AG10803 (cell line): ENCODE results near the gene EXOC1.
"Not testable (repeated sequence)": the region's sequence is repeated elsewhere in the genome, so short reads cannot be mapped to it uniquely, and the experiment has no call there.

Source experiments
- DNase-seq: peaks from one replicate; pipeline ENCODE4 v3.0.0; 2010; ENCODE audit warnings: low read depth
- H3K4me3 ChIP-seq: 2 replicates; pipeline ENCODE4 v1.5.1; 2011; ENCODE audit warnings: mild to moderate bottlenecking, low read length, control low read depth
- TF ChIP-seq, protein P1 (sequence below): conservative IDR thresholded peaks from 2 replicates; pipeline ENCODE4 v1.5.1; 2011; ENCODE audit warnings: mild to moderate bottlenecking, low read length, control low read depth, inconsistent platforms

Gene EXOC1

GRCh38 chr4:55834086-55834795 is 19.2 kb upstream of the EXOC1 start:
- TF ChIP-seq, protein P1, sequence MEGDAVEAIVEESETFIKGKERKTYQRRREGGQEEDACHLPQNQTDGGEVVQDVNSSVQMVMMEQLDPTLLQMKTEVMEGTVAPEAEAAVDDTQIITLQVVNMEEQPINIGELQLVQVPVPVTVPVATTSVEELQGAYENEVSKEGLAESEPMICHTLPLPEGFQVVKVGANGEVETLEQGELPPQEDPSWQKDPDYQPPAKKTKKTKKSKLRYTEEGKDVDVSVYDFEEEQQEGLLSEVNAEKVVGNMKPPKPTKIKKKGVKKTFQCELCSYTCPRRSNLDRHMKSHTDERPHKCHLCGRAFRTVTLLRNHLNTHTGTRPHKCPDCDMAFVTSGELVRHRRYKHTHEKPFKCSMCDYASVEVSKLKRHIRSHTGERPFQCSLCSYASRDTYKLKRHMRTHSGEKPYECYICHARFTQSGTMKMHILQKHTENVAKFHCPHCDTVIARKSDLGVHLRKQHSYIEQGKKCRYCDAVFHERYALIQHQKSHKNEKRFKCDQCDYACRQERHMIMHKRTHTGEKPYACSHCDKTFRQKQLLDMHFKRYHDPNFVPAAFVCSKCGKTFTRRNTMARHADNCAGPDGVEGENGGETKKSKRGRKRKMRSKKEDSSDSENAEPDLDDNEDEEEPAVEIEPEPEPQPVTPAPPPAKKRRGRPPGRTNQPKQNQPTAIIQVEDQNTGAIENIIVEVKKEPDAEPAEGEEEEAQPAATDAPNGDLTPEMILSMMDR = no peak
- no peak for DNase-seq
- no peak overlapping the region for H3K4me3 ChIP-seq

DNA sequence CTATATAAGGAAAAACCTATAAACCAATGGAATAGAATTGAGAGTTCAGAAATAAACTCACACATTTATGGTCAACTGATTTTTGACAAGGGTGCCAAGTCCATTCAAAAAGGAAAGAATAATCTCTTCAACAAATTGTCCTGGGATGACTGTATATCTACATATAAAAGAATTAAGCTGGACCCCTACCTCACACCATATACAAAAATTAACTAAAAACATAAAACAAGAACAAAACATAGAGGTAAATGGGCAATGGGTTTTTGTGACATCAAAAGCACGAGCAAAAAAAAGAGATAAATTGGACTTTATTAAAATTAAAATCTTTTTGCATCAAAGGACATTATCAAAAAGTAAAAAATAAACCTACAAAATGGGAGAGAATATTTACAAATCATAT is 15.5 kb upstream of the EXOC1 start:
- TF ChIP-seq, protein P1 = no peak
- no peak for DNase-seq
- no peak overlapping the region for H3K4me3 ChIP-seq

DNA sequence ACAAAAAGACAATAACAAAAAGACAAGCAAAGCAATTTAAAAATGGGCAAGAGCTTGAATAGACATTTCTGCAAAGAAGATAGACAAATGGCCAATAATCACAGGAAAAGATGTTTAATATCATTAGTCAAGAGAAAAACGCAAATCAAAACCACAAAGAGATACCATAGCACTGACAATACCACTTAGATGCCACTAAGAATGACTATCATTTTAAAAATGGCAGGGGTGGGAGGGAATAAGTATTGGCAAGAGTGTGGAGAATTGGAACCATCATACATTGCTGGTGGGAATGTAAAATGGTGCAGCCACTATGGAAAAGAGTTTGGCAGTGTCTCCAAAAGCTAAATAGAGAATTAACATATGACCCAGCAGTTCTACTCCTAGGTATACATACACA is 15.1 kb upstream of the EXOC1 start:
- no peak overlapping the region for H3K4me3 ChIP-seq
- TF ChIP-seq, protein P1 = no peak
- DNase-seq = peak; percentile 3

DNA sequence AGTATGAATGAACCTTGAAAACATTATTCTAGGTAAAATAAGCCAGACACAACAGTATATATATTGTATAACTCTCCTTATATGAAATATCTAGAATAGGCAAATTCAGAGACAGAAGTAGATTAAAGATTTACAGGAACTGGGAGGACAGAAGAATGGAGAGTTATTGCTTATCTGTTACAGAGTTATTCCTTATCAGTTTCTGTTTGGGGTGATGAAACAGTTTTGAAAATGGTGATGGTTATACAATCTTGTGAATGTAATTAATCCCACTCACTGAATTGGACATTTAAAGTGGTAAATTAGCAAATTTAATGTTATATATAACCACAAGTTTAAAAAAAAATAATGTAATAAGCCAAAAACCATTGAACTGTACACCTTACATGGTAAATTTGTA is 14.5 kb upstream of the EXOC1 start:
- no peak overlapping the region for H3K4me3 ChIP-seq
- DNase-seq = no peak
- TF ChIP-seq, protein P1 = no peak

DNA sequence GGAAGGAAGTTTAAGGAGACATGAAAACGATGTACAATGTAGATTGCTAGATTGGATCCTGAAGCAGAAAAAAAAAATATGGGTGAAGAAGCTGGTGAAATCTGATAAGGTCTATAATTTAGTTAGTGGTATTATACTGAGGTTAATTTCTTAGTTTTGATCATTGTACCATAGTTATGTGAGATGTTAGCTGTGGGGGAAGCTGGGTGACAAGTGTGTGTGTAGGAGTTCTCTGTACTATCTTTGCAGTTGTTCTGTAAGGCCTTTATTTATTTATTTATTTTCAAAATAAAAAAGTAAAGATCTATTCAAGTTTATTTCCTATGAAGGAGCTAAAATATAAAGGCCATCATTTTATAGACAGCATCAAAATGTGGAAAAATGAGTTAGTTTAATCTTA is 12.5 kb upstream of the EXOC1 start:
- TF ChIP-seq, protein P1 = no peak
- no peak overlapping the region for H3K4me3 ChIP-seq
- DNase-seq = no peak

- not testable (repeated sequence) for DNase-seq, H3K4me3 ChIP-seq
Observed at GRCh38 chr4:55841373-55842239, 11.8 kb upstream of the EXOC1 start.

- not testable (repeated sequence) for H3K4me3 ChIP-seq
Observed at GRCh38 chr4:55842312-55842711, 11.1 kb upstream of the EXOC1 start.

DNA sequence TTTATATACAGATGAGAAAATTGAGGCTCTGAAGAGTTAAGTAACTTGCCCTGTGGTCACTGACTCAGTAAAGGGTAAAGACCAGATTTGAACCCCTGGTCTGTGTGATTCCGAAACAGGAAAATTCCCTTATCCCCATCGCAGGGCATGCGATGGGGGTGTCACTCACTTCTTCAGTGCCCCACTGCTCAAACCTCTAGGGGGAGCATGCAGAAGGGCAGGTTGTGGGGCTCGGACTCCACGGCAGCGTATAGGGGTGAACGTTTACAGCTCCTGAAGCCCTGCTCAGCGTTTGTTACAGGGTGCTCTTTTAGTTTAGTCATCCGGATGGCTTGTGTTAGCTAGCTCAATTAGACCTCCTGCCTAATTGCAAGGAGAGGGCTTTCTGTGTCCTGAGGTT is 3.7 kb upstream of the EXOC1 start:
- TF ChIP-seq, protein P1 = no peak
- no peak for DNase-seq
- H3K4me3 ChIP-seq = no peak overlapping the region

More at GRCh38 chr4:55842312-55842711, 11.1 kb upstream of the EXOC1 start:
- not testable (repeated sequence) for DNase-seq
